ENCODE measurements around the gene PTTG1IP.

DNA sequence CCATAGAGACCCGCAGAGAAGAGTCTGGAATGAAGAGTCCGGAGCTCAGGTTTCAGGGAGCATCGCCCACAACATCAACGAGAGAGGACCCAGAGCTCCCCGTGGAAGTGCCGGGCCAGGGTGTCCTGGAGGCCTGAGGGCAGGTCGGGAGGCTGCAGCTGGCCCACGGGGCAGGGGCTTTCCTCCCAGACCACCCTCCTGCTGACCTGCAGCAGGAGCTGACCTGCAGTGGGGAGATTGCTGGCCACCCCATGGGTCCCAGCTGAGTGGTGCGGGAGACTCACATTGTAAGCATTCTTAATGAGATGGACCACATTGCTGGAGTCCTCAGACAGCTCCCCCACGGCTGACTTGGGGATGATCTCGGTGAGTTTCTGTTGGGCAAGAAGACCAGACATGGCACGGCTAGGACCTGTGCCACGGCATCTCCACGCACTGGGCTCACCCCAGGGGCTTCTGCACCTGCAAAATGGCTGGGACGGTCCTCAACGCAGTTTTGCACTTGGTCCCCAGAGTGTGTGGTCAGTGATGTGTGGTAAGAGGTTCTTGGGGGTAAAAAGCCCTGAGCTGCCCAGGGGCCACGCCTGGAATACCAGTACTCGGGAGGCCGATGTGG is 21.3 kb upstream of the PTTG1IP start:
- TF ChIP-seq, protein P1, sequence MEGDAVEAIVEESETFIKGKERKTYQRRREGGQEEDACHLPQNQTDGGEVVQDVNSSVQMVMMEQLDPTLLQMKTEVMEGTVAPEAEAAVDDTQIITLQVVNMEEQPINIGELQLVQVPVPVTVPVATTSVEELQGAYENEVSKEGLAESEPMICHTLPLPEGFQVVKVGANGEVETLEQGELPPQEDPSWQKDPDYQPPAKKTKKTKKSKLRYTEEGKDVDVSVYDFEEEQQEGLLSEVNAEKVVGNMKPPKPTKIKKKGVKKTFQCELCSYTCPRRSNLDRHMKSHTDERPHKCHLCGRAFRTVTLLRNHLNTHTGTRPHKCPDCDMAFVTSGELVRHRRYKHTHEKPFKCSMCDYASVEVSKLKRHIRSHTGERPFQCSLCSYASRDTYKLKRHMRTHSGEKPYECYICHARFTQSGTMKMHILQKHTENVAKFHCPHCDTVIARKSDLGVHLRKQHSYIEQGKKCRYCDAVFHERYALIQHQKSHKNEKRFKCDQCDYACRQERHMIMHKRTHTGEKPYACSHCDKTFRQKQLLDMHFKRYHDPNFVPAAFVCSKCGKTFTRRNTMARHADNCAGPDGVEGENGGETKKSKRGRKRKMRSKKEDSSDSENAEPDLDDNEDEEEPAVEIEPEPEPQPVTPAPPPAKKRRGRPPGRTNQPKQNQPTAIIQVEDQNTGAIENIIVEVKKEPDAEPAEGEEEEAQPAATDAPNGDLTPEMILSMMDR (IDR thresholded peaks at IDR 0.05): no peak
- TF ChIP-seq POLR2AphosphoS5 (IDR thresholded peaks at IDR 0.05): no peak

Data from prostate gland (tissue), 2 donors.